LoVo (cell line): ENCODE measurements around the gene CCDC81.

Source experiments
- DNase-seq: peaks from one replicate; pipeline ENCODE4 v3.0.0-alpha.2; 2016; ENCODE audit warnings: low spot score

Gene CCDC81

DNA sequence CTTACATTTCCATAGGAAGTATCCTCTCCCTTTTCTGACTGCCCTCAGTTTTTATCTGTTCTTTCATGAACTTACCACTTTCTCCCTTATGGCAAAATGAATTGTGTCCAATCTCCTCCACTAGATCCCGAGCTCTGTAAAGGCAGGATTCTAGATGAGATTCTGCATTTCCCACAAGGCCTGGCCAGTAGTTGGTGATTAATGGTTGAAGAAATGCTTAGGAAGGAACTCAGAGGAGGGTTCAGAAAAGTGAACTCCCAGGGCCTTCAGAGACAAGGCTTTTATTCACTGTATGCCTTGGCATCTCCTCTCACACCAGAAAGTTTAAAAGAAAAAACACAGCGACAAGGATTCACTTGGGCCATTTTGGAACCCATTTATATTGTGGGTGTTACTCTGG is 66.2 kb downstream of the CCDC81 start:
- DNase-seq, result no peak

DNA sequence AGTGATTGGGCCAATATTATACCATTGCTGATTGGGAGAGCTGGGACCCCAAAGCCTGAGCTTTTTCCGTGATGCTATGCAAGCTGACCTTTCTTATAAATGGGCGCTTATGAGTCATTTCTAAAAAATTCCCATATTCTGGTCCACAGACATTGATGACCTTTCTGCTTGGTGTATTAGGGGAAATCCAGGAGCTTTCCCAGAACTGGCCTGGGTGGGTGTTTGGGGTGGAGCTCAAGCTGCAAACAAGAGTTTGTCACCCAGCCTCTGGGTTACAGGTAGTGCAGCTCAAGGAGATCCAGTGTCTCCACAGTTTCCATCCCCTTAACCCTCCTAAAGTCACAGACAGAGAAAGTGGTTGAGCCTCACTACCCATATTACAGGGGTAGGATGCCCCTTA is 67.7 kb downstream of the CCDC81 start:
- no peak for DNase-seq

DNA sequence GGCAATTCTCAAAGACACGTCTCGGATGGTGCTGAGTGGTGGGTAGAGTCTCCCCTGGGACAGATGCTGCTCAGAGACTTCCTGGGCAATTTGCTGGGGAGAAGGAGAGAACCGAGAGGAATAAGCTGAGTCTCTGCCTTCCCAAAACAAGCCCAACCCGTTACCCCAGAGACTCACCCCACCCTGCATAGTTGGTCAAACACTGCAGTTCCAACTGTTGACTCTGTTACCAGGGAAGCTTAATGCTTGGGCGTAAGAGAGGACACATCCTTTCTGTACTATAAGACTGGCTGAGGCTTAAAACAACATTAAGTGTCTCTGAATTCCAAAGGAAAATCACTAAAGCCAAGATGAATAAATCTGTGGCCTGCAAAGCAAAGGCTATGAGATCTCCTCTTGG is 68.1 kb downstream of the CCDC81 start:
- DNase-seq, result no peak

DNA sequence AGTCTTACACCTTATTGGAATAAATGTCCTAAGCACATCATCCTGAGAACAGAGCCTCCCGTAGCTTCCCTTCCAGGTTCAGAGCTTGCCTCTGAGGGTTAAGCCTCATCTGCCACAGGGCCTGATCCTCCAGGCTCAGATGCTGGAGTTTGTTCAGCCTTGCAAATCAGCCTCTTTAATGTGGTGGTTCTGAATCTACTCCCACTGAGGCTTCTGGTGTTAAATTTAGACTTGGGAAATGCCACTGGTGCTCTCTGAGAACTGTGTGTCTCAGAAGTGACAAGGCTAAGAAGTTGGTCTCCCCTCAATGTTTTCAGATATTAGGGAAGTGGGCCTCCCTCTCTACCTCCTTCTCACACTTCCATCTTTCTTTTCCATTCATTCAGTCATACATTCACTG is 68.7 kb downstream of the CCDC81 start:
- DNase-seq, result no peak

DNA sequence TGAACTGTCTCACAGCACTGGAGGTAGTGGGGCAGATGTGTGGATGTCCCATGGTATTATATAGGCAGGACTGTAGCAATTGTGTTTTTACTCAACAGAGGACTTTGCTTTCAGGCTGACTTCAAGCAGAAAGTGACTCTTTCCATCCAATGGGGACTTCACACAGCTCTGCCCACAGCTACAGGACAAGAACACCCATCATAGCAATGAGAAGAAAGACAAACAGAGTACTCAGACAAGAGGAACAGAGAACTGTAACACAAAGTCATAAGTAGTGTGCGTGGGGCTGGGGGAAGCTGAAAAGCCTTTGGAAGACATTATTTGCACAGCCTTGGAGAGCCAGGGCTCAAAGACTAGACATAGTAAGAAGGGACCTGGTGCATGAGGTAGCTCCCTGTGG is 70.3 kb downstream of the CCDC81 start:
- DNase-seq, result no peak

DNA sequence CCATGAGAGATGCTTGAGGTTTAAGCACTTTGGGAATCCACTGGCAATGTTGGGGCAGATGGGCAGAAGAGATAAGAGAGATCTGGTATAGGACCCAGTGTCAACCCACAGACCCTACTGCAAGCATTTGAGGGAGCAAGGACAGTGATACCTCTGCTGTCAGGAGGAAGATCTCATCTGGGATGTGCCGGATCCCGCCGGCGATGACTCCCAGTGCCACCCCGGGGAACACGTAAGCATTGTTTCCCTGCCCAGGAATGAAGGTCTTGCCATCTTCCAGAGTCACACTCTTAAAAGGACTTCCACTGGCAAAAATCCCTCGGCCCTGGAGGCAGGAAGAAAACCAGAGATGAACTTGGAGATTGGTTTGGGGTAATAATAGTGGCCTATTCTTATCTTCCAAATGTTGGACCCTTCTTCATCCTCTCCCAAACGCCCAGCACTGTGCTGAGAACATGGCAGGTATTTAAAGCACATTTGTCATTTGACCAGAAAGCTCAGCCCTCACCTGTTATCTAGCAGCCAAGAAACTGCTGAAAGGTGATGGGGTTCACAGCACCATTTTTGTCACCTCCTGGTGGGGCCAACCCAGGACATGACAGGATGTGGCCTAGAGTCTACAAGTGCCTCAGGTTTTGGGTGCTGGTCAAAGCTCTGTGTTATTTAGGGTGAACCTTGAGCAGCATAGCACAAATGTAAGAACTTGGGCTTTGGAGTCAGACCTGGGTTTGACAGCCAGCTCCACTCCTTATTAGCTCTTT is 71.7 kb downstream of the CCDC81 start:
- DNase-seq, result no peak

DNA sequence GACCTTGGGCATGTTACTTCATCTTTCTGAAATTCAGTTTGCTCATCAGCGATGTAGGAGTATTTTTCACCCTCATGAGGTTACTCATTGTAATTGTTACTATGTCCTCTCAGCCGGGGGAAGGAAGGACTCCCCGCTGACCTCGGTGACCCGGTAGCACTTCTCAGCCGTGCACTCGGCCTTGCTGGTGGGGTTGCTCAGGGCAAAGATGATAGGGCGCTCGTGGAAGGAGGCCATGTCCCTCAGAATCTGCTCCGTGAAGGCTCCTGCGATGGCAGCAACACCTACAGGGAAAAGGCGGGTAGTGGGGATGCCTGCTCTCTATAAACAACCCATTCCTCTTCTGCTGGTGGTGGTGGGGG is 72.2 kb downstream of the CCDC81 start:
- no peak for DNase-seq

DNA sequence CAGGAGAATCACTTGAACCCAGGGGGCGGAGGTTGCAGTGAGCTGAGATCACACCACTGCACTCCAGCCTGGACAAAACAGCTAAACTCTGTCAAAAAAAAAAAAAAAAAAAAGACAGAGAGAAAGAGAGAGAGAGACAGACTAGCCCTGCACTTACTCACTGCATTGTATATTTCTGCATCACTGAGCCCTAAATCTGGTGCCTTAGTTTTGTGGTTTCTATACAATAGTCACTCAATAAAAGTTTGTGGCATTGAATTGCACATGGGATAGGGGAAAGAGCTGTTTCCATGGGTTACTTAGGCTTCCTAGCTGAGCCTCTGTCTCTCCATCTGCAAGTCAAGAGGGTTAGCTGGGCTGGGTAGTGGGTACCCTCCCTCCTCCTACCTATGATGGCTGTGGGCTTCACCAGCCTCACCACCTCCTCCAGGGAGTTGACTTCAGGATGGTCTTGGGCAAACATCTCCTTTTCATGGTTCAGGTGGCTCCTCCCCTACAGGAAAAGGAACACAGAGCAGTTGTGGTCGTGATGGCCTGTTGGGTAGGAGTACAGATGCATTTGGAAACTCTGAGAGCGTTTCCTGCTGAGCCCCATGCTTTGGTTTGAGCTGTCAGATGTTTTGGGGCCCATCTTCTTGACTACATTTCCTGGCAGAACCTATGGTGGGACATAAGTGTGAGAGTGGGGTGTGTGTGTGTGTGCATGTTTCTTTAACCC is 73.2 kb downstream of the CCDC81 start:
- DNase-seq, result no peak

DNA sequence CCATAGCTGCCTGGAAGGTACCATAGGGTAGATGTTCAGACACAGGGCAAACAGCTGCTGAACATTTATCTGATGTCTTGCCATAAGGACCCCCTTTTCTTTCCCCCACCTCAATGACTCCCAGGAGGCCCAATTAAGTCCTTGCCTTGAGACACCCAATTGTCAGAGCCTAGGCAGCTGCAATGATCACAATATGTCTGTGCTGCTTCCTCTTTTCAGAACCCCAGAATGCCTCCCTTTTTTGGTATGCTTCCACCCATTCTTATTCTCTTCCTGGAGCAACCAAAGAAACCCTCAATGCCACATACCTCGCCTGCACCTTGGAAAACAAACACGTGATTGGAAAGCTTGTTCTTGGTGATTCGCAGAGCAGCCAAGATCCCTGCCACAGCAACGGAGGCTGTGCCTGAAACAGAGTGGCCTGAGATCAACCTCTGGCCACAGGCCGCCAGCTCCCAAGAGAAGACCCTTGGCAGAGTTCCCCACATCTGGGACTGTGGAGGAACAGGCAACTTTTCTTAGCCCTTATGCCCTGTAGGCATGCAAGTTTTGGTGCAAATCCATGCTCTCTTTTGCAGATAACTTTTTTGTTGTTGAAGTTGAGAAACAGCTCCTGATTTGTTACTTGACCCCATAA is 75.4 kb downstream of the CCDC81 start:
- no peak for DNase-seq

DNA sequence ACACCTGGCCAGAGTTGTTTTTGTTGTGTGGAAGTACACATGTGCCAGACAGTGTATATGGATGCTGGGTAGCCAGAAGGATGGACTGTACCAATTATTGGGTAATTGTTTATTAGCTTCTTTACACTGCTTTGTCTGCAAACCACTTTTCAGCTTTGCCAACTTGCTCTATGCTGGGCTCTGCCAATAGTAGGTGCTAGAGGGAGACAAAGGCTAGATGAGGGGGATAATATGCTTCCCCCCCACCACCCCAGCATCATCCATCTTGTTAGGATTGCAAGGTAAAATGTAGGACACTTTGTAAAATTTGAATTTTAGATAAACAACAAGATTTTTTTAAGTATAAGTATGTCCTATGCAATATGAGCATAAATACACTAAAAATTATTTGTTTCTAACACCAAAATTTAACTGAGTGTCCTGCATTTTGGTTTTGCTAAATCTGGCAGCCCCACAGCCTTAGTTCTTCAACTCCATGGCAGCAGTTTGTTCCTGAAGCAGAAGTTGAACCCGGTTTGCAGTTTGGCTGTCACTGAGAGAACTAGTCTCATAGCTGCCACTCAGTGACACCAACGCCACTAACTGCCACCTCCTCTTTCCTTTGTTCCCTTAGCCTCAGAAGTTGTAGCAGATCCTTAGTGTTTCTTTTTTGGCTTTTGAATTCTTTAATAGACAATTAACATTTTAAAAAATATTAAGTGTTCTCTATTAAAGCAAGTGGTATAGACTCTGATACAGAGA is 78.8 kb downstream of the CCDC81 start:
- no peak for DNase-seq

DNA sequence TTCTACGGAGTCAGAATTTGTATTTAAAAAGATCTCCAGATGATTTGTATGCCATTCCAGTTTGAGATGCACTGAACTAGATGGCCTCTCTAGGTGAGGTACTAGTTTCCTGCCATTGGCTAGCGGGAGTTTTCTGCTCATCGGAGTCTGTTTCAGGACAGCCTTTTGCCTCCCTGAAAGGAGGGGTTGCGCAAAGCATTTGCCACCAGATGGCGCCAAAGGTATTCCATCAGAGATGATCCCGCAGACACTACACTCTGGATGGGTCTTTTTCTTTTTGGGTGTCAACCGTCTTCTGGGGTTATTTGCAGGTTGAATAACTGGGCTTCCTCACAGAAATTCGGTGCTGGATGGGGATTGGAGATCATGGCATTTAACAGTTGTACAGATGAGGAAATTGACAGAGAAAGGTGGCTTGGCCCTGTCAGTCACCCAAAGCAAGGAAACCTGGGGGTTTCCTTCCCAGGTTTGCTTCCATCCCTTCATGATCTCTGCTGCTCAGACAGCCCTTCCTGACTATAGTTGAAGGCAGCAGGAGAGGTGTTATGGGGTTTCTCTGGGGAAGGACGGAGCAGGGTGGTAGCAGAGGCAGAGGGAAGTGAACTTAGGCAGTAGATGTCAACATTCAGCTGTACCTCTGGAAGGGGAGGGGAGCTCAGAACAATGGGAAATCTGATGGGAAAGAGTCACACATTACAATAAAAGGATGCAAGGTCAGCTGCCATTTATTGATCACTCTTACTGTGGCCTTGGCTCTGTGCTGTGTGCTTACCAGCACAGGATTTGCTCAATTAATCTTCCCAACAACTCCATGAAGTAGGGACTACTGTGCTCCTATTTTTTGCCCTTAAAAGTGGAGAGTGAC is 81.6 kb downstream of the CCDC81 start:
- peak; percentile 78 for DNase-seq

DNA sequence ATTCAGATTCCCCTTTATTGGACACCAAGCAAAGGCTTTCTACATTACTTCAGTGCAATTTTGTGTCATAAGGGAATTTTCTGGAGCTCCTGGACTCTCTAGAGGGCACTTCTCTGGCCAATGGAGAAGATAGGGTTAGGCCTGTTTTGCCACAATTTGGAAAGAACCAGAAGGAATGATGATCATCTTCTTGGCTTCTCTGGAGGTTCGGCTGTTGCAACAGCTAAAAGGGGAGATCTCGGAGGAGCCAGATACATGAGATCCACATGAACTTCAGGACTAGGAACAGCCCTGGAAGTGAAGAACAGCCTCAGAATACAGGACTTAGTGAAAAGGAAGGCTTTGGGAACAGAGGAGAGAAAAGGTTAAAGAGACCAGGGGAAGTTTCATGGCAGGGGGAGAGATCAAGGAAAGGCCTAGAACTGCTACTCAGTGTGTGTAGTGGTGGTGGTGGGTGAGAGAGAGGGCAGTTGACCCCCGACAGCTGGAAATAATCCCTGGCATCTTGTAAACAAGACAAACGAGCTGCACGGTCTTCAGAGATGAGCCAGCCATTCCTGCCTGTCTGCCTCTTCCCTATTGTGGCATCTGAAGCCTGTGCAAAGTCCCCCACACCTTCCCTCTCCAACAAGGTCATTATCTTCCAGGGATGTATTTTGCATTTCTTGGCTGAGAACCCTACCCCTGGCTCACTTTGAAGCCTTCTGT is 83.8 kb downstream of the CCDC81 start:
- DNase-seq, result no peak

DNA sequence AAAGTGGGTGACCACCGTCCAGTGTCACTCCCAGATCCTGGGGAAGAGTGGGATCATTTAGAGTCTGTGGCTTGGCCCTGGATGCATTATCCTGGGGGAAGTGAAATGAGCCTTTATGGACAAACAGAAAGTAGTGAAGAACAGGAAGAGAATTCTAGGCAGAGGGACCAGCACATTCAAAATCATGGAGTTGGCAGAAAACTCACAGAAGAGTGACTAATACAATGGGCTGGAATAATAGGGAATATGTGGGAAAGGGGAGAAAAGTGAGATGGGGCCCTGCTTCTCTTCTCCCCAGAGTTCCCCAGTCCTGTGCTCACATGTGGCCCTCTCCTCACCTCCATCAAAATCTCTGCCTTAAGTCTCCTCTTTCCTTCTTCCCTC is 84.3 kb downstream of the CCDC81 start:
- DNase-seq, result no peak

DNA sequence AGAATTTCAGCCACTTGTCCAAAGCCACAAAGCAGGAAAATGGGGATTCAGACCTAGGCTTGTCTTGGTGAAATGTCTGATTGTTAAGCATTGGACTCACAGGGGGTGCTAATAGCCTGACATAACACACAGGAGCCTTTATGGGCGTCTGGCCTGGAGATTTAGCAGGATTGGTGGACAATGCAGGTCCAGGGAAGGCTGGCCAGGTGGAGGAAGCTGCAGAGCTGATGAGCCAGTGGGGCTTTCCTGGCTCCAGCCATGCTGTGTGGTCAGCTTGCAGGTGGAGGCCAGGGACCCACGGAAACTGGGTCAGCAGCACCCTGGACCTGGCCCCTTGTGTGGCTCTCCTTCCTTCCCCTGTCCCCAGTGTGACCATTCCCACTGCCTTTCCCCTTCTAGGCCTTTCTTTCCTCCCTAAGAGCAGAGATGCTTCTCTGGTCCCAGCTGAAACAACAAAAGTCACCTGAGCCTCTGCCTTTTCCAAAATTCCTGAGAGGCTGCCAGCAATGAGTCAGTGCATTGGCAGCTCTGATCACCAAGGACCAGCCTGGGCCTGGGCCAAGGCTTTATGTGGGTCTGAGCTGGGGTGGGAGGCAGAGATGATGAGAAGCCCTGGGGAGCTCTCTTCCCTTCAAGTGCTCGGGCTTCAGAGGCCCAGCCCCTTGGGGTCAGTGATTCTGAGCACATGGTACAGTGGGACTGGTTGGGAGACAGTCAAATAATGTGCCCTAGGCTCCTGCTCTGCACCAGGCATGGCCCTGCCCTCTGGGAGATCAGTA is 85.2 kb downstream of the CCDC81 start:
- peak; percentile 57 for DNase-seq

DNA sequence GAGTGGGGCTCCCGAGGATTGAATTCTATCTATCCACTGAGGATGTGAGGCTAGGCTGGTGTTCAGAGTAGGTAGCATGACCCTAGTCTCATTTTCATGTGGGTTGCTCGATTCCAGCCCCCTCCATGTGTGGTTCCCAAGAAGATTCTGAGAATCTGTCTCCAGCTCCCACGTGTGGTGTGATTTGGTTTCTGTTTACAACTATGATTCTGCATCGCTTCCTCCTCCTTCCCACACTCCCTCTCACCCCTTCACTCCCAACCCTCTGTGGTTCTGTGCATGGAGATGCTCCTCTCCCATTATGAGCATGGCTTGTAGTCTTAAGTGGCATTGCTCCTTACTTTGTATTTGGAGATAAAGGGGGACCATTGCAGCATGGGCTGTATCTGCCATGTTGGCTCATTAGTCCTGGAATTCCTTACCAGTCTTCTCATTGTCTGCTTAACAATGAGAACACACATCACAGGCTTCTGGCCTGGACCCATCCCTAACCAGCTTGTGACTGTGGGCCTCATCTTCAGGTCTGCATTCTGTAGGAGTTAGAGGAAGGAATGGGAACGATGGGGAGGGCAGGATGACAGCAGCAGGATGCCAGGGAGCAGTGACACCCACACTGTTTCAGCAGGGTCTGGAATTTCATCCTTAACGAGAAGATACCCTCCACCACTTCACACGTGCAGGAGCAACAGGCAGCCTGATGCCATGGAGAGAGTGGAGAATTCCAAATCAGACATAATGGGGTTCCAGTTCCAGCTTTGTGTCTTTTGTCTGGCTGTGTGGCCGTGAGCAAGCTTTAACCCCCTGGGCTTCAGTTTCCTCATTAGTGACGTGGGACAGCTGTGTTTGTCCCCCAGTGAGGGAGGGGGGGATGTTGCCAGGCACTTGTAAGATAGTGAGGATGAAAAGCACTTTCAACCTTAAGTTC is 86.0 kb downstream of the CCDC81 start:
- DNase-seq, result no peak

DNA sequence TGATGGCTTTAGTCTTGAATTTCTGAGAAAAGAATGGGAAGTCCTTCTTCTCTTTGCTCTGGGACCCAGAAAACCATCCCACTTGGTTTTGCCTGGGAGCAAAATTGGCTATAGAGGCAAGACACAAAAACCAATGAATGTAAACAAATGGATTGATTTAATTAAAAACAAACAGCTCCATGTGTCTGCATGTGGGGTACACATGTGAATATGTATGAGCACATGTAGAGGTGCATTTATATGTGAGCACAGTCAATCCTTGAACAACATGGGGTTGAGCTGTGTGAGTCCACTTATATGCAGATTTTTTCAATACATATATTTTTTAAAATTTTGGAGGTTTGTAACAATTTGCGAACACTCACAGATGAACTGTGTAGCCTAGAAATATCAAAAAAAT is 87.2 kb downstream of the CCDC81 start:
- no peak for DNase-seq

DNA sequence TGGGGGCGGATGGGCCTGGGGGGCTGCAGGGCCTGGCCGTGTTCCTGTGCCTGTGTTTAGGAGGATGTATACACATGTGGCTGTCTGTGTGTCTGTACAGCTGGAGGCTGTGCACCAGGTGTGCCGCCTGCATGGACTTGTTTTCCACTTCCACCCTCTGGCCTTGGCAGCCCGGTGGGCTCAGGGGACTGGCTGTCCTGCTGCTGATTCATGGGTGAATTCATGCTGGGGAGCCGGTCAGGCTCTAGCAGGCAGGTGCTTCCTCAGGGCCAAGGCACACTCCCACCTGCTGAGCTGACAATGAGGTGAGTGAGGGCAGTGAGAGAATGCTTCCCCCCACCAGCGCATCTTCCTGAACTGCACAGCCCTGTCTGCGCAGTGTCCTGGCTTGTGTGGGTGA is 88.4 kb downstream of the CCDC81 start:
- no peak for DNase-seq

DNA sequence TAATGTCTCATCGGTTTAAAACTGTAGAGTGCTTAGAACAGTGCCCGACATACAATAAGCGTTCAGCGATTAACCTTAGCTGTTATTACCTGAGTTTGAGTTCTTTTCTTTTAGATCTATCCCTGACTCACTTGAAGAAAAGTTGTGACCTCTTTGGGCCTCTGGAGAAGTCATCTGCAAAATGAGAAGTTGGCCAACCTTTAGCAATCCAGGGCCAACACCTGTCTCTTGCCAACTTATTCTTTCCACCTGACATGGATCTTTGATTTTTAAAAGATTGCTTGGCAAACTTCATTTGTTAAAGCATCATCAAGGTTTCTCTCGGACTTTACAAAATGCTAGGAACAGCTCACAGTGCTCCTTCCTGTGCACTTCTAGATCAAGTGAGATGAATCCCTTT is 89.3 kb downstream of the CCDC81 start:
- no peak for DNase-seq

DNA sequence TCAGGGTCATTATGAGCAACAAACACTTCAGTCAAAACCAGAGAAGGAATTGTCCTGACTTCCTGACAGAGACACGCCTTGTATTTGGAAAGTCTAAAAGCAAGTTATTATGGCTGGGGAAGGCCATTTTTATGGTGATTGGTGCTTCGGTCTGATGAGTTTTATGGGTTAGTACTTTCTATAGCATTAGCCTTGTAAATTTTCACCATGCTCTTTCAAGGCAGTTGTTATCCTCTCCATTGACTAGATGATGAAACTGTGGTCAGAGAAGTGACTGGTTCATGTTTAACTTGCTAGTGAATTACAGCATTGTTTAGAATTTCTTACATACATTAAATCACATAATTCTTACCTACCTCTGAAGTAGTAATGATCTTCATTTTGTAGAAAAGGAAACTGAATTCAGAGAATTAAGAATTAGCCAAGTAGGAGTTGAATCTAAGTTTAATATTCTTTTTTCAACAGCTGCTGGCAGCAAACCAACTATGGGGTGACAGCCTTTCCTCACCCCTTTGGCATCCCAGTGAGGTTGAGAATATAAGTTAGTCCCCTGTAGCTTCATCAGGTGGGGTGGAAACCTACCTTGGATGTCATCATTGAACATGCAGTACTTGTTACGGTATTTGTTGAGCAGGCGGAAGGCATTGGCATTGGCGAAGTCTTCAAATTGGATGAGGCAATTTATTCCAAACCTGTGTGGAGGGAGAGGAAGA is 90.0 kb downstream of the CCDC81 start:
- peak; percentile 18 for DNase-seq
